H9 (cell line): ENCODE results near the gene ANKH. TPM values are rescaled to one million over a fixed set of nuclear protein-coding genes. Genes with fewer than 3 reads are reported as not detected.

Source experiments
- DNase-seq: peaks from one replicate; pipeline ENCODE4 v3.0.0-alpha.2; 2017
- H2AFZ ChIP-seq: one replicate; pipeline ENCODE4 v1.6.1; 2013; ENCODE audit warnings: mild to moderate bottlenecking, low read length, control low read depth, moderate library complexity
- H2AK5ac ChIP-seq: 2 replicates; pipeline ENCODE4 v1.6.1; 2013; ENCODE audit warnings: low read length, control low read depth, mixed read lengths; ENCODE audit not compliant: insufficient read length
- H2BK120ac ChIP-seq: one replicate; pipeline ENCODE4 v1.6.1; 2013; ENCODE audit warnings: low read depth, mild to moderate bottlenecking, low read length, control low read depth, inconsistent platforms; ENCODE audit not compliant: poor library complexity, severe bottlenecking
- H2BK12ac ChIP-seq: 2 replicates; pipeline ENCODE4 v1.6.1; 2013; ENCODE audit warnings: low read length, control low read depth, mixed read lengths, low read depth; ENCODE audit not compliant: insufficient read length
- H2BK15ac ChIP-seq: 2 replicates; pipeline ENCODE4 v1.6.1; 2013; ENCODE audit warnings: low read depth, low read length, control low read depth
- H2BK20ac ChIP-seq: one replicate; pipeline ENCODE4 v1.6.1; 2013; ENCODE audit warnings: low read depth, mild to moderate bottlenecking, low read length, control low read depth, inconsistent platforms; ENCODE audit not compliant: poor library complexity, severe bottlenecking
- H2BK5ac ChIP-seq: 2 replicates; pipeline ENCODE4 v1.6.1; 2013; ENCODE audit warnings: low read length, control low read depth, mixed read lengths; ENCODE audit not compliant: insufficient read length
- H3K14ac ChIP-seq: 2 replicates; pipeline ENCODE4 v1.6.1; 2013; ENCODE audit warnings: low read length, control low read depth; ENCODE audit not compliant: insufficient read depth
- H3K18ac ChIP-seq: 2 replicates; pipeline ENCODE4 v1.6.1; 2013; ENCODE audit warnings: low read depth, mild to moderate bottlenecking, mixed read lengths, low read length, control low read depth; ENCODE audit not compliant: insufficient read length
- H3K23ac ChIP-seq: 2 replicates; pipeline ENCODE4 v1.6.1; 2013; ENCODE audit warnings: low read length, control low read depth, mixed read lengths, low read depth; ENCODE audit not compliant: insufficient read length
- H3K23me2 ChIP-seq: 2 replicates; pipeline ENCODE4 v1.6.1; 2013; ENCODE audit warnings: low read depth, mild to moderate bottlenecking, mixed read lengths, low read length, control low read depth; ENCODE audit not compliant: insufficient read length, poor library complexity, severe bottlenecking
- H3K27ac ChIP-seq: 2 replicates; pipeline ENCODE4 v1.5.1; 2013; ENCODE audit warnings: low read length, control low read depth, mixed read lengths, low read depth; ENCODE audit not compliant: insufficient read length
- H3K27me3 ChIP-seq: 2 replicates; pipeline ENCODE4 v1.6.1; 2013; ENCODE audit warnings: low read length, control low read depth, inconsistent platforms; ENCODE audit not compliant: insufficient read depth
- H3K4ac ChIP-seq: 2 replicates; pipeline ENCODE4 v1.6.1; 2013; ENCODE audit warnings: low read depth, mild to moderate bottlenecking, control low read depth, inconsistent platforms, low read length, moderate library complexity
- H3K4me1 ChIP-seq: 2 replicates; pipeline ENCODE4 v1.6.1; 2013; ENCODE audit warnings: low read length, control low read depth, inconsistent platforms; ENCODE audit not compliant: insufficient read depth
- H3K4me2 ChIP-seq: 2 replicates; pipeline ENCODE4 v1.6.1; 2013; ENCODE audit warnings: low read length, control low read depth, mixed read lengths; ENCODE audit not compliant: insufficient read length, insufficient read depth
- H3K56ac ChIP-seq: 2 replicates; pipeline ENCODE4 v1.6.1; 2013; ENCODE audit warnings: low read depth, mild to moderate bottlenecking, mixed read lengths, low read length, control low read depth; ENCODE audit not compliant: insufficient read length
- H3K79me1 ChIP-seq: 2 replicates; pipeline ENCODE4 v1.6.1; 2013; ENCODE audit warnings: low read depth, mild to moderate bottlenecking, moderate library complexity, low read length, control low read depth, inconsistent platforms; ENCODE audit not compliant: insufficient read depth, poor library complexity, severe bottlenecking
- H3K79me2 ChIP-seq: 2 replicates; pipeline ENCODE4 v1.6.1; 2013; ENCODE audit warnings: low read length, control low read depth, inconsistent platforms; ENCODE audit not compliant: insufficient read depth
- H3K9ac ChIP-seq: 2 replicates; pipeline ENCODE4 v1.6.1; 2013; ENCODE audit warnings: low read length, control low read depth, mixed read lengths; ENCODE audit not compliant: insufficient read length; ENCODE audit errors: extremely low read depth
- H3K9me3 ChIP-seq: one replicate; pipeline ENCODE4 v1.6.1; 2013; ENCODE audit warnings: low read depth, low read length, inconsistent platforms; ENCODE audit not compliant: control insufficient read depth
- H3T11ph ChIP-seq: one replicate; pipeline ENCODE4 v1.6.1; 2013; ENCODE audit warnings: mild to moderate bottlenecking, low read length, control low read depth, inconsistent platforms
- H4K20me1 ChIP-seq: one replicate; pipeline ENCODE4 v1.6.1; 2013; ENCODE audit not compliant: control insufficient read depth, insufficient read length, insufficient read depth
- H4K5ac ChIP-seq: 2 replicates; pipeline ENCODE4 v1.6.1; 2013; ENCODE audit warnings: low read depth, mild to moderate bottlenecking, mixed read lengths, low read length, control low read depth; ENCODE audit not compliant: insufficient read length
- H4K8ac ChIP-seq: replicated peaks from 2 replicates; pipeline ENCODE4 v1.6.1; 2013; ENCODE audit warnings: low read length, control low read depth, mixed read lengths, low read depth; ENCODE audit not compliant: insufficient read length
- H4K91ac ChIP-seq: 2 replicates; pipeline ENCODE4 v1.6.1; 2013; ENCODE audit warnings: low read depth, mild to moderate bottlenecking, moderate library complexity, mixed read lengths, low read length, control low read depth; ENCODE audit not compliant: insufficient read length
- H3K27ac Mint-ChIP-seq, 3 experiments: 2 replicates in 2 of 3; 3 replicates in 1 of 3; pipeline ENCODE4 v1.8.0; 2020 to 2021; ENCODE audit warnings: mixed read lengths in 3 of 3, mild to moderate bottlenecking in 1 of 3, moderate library complexity in 1 of 3
- H3K27me3 Mint-ChIP-seq: 2 replicates; pipeline ENCODE4 v1.8.0; 2021; ENCODE audit warnings: low read depth, mild to moderate bottlenecking, moderate library complexity, mixed read lengths
- H3K36me3 Mint-ChIP-seq, 3 experiments: 2 replicates in 2 of 3; 3 replicates in 1 of 3; pipeline ENCODE4 v1.8.0; 2020 to 2021; ENCODE audit warnings: low read depth in 3 of 3, mixed read lengths in 3 of 3; ENCODE audit not compliant: insufficient read depth in 1 of 3
- H3K4me1 Mint-ChIP-seq, 2 experiments: 2 replicates each; pipeline ENCODE4 v1.8.0; 2020; ENCODE audit warnings: mixed read lengths in 2 of 2
- H3K4me3 Mint-ChIP-seq, 2 experiments: 2 replicates in 1 of 2; 3 replicates in 1 of 2; pipeline ENCODE4 v1.8.0; 2020 to 2021; ENCODE audit warnings: mild to moderate bottlenecking in 2 of 2, mixed read lengths in 2 of 2, moderate library complexity in 1 of 2
- H3K9me3 Mint-ChIP-seq, 2 experiments: 2 replicates in 1 of 2; 3 replicates in 1 of 2; pipeline ENCODE4 v1.8.0; 2020; ENCODE audit warnings: mild to moderate bottlenecking in 2 of 2, mixed read lengths in 2 of 2, moderate library complexity in 1 of 2
- WGBS: extraction: QIAGEN DNeasy Blood & Tissue Kit; methylation state at CpG from one replicate; pipeline ENCODE4 v1.1.7; 2013; ENCODE audit warnings: missing lambda C conversion rate, low lambda C conversion rate, mixed read lengths; ENCODE audit not compliant: insufficient read length; ENCODE audit errors: extremely low coverage; 5-methylcytosine and 5-hydroxymethylcytosine counted together
- total RNA-seq: library from RNA; stranded (reverse); gene quantifications from 2 replicates; pipeline ENCODE4 v1.2.1, GENCODE V29; 2021
- TF ChIP-seq, protein P1 (sequence below): fragments of 200-600 bp; sonication (generic); conservative IDR thresholded peaks from 3 replicates; pipeline ENCODE4 v1.8.0; 2021; ENCODE audit warnings: antibody characterized with exemption, mild to moderate bottlenecking

Gene ANKH
- total RNA-seq, 1 experiment from 2014 or later, result 9.6 TPM

DNA sequence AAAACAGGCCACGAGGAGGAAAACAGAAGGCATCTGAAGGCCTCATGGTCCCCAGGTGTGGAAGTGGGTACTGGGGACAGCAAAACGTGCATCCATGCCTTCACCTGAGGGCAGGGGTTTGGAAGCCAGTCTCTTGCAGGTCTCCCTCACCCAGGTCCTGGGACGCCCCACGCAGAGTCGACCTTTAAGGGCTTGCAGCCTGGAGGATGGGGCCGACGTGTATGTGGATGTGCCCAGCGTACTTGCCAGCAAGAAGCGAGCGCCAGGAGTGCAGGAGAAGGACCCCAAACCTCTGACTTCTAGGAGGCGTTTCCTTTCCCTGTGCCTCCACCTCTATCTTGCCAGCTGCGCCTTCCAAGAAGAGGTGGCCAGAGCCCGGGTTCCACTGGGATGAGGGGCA lies 141.1 kb downstream of the ANKH start:
- no peak overlapping the region for H2BK20ac ChIP-seq
- no CpG with 5 or more reads among the region's 13 CpGs for WGBS
- peak overlapping the region in 1 of 3 experiments; percentile 64; a peak in 1 of 7 replicates for H3K27ac Mint-ChIP-seq
- H2BK12ac ChIP-seq, result no peak overlapping the region
- H3K18ac ChIP-seq, result no peak overlapping the region
- H3K23me2 ChIP-seq, result no peaks in the 10 kb centered on the region
- TF ChIP-seq, protein P1, sequence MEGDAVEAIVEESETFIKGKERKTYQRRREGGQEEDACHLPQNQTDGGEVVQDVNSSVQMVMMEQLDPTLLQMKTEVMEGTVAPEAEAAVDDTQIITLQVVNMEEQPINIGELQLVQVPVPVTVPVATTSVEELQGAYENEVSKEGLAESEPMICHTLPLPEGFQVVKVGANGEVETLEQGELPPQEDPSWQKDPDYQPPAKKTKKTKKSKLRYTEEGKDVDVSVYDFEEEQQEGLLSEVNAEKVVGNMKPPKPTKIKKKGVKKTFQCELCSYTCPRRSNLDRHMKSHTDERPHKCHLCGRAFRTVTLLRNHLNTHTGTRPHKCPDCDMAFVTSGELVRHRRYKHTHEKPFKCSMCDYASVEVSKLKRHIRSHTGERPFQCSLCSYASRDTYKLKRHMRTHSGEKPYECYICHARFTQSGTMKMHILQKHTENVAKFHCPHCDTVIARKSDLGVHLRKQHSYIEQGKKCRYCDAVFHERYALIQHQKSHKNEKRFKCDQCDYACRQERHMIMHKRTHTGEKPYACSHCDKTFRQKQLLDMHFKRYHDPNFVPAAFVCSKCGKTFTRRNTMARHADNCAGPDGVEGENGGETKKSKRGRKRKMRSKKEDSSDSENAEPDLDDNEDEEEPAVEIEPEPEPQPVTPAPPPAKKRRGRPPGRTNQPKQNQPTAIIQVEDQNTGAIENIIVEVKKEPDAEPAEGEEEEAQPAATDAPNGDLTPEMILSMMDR, result no peak
- no peak overlapping the region for H3K27ac ChIP-seq
- no peak overlapping the region for H3K4me3 Mint-ChIP-seq
- H3K9ac ChIP-seq, result no peak overlapping the region
- H3K4ac ChIP-seq, result no peak overlapping the region
- no peak overlapping the region for H3K56ac ChIP-seq
- no peak overlapping the region for H4K91ac ChIP-seq
- H3K27me3 ChIP-seq, result no peaks in the 10 kb centered on the region
- no peaks in the 10 kb centered on the region; a peak in 1 of 7 replicates for H3K36me3 Mint-ChIP-seq
- no peak overlapping the region for H3K14ac ChIP-seq
- no peak overlapping the region for H2BK5ac ChIP-seq
- no peak overlapping the region for H2AK5ac ChIP-seq
- no peak overlapping the region for H3K23ac ChIP-seq
- H3K27me3 Mint-ChIP-seq, result no peaks in the 10 kb centered on the region
- no peak overlapping the region for H3K4me2 ChIP-seq
- no peaks in the 10 kb centered on the region for H3K9me3 ChIP-seq
- H3K79me2 ChIP-seq, result no peaks in the 10 kb centered on the region
- no peaks in the 10 kb centered on the region for H3K79me1 ChIP-seq
- peaks cover 15% of the 10 kb centered on the region; the same call in 1 of the 2 replicates for H3K4me1 ChIP-seq
- H3K4me1 Mint-ChIP-seq, result peaks cover 40 to 50% of the 10 kb centered on the region in 2 experiments
- H2BK120ac ChIP-seq, result no peak overlapping the region
- H3K9me3 Mint-ChIP-seq, result no peaks in the 10 kb centered on the region
- no peak overlapping the region for H4K5ac ChIP-seq
- H2BK15ac ChIP-seq, result no peak overlapping the region
- H4K20me1 ChIP-seq, result no peaks in the 10 kb centered on the region
- no peak for DNase-seq
- no peak overlapping the region for H2AFZ ChIP-seq
- H3T11ph ChIP-seq, result no peak overlapping the region
- H4K8ac ChIP-seq, result no peak overlapping the region
